ENCODE results near the gene TNIP2.

DNA sequence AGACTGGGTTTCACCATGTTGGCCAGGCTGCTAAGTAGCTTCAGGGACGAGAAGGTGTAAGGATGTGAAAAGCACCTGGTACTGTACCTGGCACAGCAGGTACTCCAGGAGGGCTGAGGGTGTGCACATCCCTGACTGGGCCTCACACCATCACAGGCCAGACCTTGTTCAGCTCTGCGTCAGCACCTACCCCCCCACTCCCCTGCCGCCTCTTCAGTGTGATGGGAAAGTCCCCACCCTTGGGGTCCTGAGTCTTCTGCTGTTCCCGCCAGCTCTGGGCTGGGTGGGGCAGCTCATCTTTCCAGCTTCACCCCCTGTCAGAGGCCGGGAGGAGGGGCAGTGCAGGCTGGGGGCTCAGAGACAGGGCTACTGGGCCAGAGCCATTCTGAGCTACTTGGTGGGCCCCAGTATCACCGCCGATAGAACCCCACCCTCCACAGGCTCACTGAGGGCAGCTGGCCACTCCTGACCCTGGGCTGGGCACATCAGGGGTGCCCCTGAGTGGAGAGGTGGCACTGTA is 30.1 kb upstream of the TNIP2 start:
- TF ChIP-seq POLR2A (IDR thresholded peaks at IDR 0.05) (no peak), POLR2AphosphoS5 (IDR thresholded peaks at IDR 0.05) (no peak), EP300 (IDR thresholded peaks at IDR 0.05; ENCODE audit: low read depth) (no peak)
- TF ChIP-seq, protein P1, sequence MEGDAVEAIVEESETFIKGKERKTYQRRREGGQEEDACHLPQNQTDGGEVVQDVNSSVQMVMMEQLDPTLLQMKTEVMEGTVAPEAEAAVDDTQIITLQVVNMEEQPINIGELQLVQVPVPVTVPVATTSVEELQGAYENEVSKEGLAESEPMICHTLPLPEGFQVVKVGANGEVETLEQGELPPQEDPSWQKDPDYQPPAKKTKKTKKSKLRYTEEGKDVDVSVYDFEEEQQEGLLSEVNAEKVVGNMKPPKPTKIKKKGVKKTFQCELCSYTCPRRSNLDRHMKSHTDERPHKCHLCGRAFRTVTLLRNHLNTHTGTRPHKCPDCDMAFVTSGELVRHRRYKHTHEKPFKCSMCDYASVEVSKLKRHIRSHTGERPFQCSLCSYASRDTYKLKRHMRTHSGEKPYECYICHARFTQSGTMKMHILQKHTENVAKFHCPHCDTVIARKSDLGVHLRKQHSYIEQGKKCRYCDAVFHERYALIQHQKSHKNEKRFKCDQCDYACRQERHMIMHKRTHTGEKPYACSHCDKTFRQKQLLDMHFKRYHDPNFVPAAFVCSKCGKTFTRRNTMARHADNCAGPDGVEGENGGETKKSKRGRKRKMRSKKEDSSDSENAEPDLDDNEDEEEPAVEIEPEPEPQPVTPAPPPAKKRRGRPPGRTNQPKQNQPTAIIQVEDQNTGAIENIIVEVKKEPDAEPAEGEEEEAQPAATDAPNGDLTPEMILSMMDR (IDR thresholded peaks at IDR 0.05) = no peak

Measured in transverse colon (tissue), 4 donors.